ENCODE results near the gene GIMD1.

DNA sequence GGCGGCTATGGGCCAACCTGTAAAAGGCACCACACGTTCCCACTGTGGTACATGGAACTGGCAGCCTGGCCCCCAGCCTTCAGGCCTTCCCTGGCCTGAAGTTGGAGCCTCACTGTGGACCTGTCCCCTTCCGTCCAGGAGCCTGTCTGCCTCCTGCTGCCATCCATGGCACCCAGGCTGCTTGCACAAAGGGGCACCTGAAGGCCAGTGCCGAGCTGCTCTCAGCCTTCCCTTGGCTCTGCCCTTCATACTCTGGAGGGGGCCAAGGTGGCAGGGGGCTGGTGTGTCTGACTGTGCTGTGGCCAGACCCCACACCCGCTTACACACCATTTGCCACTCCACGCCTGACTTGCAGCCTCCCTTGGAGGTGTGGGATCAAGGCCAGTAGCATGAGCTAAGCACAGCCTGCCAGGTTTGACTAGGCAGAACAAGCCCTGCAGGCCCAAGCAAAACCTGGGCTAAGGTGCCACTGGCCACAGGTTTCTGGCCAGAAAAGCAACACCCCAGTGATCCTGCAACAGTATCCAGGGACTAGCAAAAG, 17.3 kb upstream of the GIMD1 start:
- TF ChIP-seq POLR2A (IDR thresholded peaks at IDR 0.05; ENCODE audit: low read depth, low read length) (no peak), POLR2AphosphoS5 (IDR thresholded peaks at IDR 0.05; ENCODE audit: low read depth, low read length) (no peak), TAF1 (IDR thresholded peaks at IDR 0.05; ENCODE audit: low read depth, low read length) (no peak)

Data from GM12891 (cell line).